Stimulated activated CD8-positive, alpha-beta memory T cell treated with anti-CD3 and anti-CD28 coated beads, Interleukin-12 subunit alpha, Interleukin-12 subunit beta, amount 100 ng/mL, for 24 hours (primary cell): Measurements from ENCODE around the gene GNG13.
A peak's percentile ranks its signal among the peaks of the same experiment; 100 is the strongest.

ENCODE experiments used
- DNase-seq: peaks from one replicate; pipeline ENCODE4 v3.0.0-alpha.2; 2020; ENCODE audit errors: extremely low read depth

Gene GNG13

DNA sequence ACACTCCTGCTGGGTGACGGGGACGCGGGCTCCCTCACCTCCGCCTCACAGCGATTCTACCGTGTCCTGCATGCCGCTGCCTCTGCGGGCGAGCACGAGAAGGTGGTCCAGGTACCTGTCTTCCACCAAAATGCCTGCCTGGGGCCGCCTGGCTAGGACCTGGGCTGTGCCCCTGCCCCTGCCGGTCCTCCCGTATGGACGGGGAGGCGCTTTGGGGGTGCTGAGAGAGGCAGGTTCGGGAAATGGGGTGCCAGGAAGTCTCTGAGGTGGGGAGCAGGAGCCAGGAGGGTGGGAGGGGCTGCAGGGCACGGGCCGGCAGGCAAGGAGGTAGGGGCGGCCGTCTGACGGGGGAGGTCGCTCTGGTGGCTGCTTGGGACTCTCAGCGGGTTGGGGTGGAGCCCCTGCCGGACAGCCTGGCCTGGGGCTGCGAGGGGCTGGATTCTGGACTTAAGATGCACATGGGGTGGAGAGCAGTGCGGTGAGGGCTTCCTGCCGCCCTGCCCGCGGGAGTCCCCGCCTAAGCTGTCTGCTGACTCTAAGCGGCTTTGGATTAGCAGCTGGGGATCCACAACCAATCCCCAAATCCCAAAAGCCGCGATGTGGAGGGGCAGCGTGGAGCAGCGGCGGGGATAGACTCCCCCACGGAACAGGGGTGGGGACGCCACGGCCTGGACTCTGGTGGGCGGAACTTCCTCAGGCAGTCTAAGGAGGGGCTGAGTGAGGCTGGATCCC is 6.3 kb downstream of the GNG13 start:
- DNase-seq: no peak

GRCh38 chr16:793414-793813 is 7.1 kb downstream of the GNG13 start:
- no peak for DNase-seq

DNA sequence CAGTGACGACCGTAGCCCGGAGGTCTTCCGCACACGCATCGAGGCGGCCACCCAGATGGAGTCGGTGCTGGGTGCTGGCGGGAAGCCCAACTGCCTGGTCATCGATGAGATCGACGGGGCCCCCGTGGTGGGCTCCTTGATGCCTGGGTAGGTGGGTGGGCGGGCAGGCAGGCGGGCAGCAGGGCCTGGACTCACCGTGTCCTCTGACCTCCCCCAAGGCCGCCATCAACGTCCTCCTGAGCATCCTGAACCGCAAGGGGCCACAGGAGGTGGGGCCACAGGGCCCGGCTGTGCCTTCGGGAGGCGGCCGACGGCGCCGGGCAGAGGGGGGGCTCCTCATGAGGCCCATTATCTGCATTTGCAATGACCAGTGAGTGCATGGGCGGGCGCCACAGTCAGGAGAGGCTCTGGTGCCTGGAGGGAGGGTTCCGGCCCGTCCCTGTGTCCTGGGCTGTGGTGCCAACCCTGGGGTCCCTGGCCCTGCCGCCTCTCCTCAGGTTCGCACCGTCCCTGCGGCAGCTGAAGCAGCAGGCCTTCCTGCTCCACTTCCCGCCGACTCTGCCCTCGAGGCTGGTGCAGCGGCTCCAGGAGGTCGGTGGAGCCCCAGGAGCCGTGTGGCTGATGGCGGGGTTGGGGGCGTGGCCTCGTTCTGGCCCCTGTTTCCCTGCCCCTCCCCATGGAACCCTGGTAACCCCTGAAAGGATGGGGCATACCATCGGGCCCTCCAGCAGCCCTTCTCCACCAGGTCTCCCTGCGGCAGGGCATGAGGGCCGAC is 8.1 kb downstream of the GNG13 start:
- DNase-seq: no peak

DNA sequence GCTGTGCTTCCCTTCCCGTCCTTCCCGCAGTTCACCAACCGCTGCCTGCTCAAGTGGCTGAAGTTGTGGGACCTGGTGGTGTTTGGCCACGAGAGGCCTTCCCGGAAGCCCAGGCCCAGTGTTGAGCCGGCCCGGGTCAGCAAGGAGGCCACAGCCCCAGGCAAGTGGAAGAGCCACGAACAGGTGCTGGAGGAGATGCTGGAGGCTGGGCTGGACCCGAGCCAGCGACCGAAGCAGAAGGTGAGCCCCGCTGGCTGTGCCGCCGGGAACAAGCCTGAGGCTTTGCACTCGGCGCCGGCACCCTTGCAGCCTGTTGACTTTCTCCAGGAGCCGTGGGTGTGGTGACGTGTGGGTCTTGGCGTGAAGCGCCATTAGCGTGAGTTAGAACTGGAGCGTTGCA is 9.4 kb downstream of the GNG13 start:
- no peak for DNase-seq

DNA sequence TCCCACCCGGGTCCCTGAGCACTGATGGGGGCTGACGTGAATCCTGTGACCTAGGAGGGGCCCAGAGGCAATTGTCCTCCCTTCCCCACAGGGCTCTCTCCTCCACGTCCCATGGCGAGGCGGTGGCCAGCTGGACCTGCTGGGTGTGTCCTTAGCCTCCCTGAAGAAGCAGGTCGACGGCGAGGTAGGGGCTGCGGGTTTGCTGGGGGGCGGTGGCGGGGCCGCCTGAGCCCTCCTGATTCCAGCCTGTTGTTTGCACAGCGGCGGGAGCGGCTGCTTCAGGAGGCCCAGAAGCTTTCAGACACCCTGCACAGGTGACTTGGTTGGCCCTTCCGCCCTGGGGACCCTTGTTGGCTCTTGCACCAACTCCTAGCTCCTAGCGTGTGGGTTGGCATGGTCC is 10.4 kb downstream of the GNG13 start:
- no peak for DNase-seq

DNA sequence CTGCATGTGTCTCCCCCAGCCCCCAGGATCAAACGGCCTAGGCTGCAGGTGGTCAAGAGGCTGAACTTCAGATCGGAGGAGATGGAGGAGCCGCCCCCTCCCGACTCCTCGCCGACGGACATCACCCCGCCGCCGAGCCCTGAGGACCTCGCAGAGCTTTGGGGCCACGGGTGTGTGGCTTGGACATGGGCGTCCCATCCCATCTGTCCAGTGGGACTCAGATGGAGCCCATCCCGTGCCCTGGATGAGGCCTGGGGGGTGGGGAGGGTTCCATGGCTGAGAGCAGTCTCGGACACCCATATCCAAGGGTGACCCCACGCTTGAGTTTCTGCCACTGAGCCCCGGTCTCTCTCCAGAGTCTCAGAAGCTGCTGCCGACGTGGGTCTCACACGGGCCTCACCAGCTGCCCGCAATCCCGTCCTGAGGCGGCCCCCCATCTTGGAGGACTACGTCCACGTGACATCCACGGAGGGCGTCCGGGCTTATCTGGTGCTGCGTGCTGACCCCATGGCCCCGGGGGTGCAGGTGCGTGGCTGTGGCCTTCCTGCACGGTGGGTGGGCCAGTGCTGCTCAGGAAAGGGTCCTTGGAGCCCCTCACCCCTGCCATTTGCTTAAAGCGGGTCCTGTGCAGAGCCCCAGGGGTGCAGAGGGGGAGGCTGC is 11.2 kb downstream of the GNG13 start:
- no peak for DNase-seq

DNA sequence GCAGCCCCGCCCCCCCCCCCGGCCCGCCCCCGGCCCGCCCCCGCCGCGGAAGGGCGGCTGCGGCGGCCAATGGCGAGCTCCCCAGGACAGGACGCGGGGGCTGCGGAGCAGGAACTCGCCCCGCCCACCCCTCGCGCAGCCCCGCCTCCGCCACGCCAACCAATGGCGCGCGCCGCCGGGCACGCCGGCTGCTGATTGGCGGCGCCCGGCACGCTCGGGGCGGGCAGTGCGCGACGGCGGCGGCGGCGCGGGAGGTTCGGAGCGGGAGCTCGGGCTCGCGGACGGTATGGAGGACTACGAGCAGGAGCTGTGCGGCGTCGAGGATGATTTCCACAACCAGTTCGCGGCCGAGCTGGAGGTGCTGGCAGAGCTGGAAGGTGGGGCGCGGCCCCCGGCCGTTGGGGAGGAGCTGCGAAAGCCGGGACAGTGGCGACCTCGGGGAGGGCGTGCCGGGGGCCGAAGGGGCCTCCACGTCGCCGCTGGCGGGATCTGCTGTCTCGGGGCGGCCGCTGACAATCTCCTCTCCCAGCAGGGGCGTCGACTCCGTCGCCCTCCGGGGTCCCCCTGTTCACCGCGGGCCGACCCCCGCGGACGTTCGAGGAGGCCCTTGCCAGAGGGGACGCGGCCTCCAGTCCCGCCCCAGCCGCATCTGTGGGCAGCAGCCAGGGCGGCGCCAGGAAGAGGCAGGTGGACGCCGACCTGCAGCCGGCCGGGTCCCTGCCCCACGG is 12.0 kb downstream of the GNG13 start, which contains the start of gene CHTF18:
Gene CHTF18 (plus strand): TSS at position 222 of the 728 bp plus-strand sequence. CDS start 65 bp downstream, at position 287.
- peak; percentile 81 for DNase-seq

DNA sequence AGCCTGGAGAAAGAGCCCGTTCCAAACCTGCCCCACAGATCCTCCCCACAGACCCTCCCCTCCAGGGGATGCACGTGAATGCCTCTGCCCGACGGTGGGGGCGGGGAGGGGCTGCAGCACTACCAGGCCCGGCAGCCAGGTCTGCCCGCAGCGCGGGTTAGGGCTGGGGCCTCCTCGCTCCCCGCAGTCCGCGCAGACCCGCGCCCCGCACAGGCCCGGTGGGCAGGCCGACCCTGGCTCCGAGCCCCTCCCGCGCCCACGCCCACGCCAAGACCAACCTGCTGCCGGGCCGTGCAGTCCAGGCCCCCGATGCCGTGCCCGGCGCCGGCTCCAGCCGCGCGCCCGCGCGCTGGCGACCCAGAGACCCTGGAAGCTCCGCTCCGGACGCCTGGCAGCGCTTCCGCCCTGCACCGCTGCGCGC is 12.5 kb downstream of the GNG13 start, which contains the start of gene RPUSD1:
Gene RPUSD1 (minus strand): TSS at position 404 of the 421 bp plus-strand sequence. CDS start 644 bp downstream, outside the sequence.
- no peak for DNase-seq

GRCh38 chr16:787321-787966 is 13.1 kb downstream of the GNG13 start:
- DNase-seq: no peak

GRCh38 chr16:785563-786535 is 14.7 kb downstream of the GNG13 start:
- peak; percentile 44 for DNase-seq

GRCh38 chr16:784431-784830 is 16.1 kb downstream of the GNG13 start:
- DNase-seq: no peak

DNA sequence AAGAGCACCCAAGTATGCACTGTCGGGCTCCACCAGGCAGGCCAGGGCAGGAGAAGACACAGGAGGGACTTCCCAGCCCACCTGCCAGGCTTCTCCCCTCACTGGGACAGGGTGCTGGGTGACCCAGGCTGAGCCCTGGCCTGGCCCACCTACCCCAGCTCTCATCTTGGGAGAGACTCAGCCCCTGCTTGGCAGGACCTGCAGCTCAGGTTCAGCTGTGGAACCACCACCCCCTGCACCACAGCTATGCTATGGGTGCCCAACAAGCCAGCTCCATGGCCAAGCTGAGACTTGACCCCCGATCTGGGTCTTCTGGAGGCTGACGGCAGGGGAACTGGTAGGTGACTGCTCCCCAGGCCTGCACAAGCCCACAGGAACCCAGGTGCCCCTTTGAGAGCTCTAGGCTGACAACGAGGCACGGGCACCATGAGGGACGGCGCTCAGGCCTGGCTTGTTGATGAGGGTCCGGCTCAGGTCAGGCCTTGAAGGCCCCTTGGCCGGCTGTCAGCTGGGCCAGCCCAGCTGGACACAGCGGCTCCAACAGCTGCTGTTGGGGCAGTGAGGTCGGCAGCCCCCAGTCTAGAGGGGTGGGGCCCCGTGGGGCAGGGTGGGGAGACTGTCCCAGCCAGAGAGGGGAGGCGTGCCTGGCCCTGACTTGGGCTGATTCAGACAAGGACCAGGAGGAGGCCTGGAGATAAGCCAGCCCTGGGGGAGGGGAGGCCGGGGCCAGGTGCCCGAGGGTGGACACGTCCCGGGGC is 17.0 kb downstream of the GNG13 start:
- DNase-seq: no peak

DNA sequence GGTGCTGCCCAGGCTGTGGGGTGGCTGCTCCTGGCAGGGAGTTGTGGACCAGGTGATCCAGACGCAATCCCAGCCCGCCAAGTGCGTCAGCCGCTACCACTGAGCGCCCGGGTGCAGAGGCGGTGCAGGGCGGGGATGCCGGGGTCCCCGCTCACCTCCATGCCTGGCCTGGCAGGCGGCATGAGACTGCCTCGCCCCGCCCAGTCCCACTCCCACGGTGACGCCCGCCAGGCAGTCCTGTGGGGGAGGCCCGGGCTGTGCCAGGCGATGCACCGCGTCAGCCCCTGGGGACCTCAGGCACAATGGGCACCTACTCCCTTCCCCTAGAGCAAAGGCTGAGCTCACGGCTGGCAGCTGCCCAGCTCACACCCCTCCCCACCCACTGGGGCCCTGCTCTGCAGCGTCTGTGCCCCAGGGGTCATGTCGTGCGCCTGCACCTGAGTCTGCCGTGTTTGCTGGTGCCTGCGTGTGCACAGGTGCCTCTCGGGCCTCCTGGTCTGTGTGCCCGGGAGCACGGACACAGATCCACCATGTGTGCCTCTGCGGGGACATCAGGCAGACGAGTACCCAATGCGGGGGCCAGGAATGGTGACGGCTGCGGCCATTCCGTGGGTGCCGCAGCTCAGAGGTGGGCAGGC is 17.6 kb downstream of the GNG13 start:
- no peak for DNase-seq

GRCh38 chr16:782258-782657 is 18.3 kb downstream of the GNG13 start:
- no peak for DNase-seq

GRCh38 chr16:781346-782010 is 19.1 kb downstream of the GNG13 start:
- DNase-seq: no peak

GRCh38 chr16:780296-780695 is 20.2 kb downstream of the GNG13 start:
- no peak for DNase-seq

- no peak for DNase-seq
Measured at GRCh38 chr16:779561-779960, 21.0 kb downstream of the GNG13 start.

DNA sequence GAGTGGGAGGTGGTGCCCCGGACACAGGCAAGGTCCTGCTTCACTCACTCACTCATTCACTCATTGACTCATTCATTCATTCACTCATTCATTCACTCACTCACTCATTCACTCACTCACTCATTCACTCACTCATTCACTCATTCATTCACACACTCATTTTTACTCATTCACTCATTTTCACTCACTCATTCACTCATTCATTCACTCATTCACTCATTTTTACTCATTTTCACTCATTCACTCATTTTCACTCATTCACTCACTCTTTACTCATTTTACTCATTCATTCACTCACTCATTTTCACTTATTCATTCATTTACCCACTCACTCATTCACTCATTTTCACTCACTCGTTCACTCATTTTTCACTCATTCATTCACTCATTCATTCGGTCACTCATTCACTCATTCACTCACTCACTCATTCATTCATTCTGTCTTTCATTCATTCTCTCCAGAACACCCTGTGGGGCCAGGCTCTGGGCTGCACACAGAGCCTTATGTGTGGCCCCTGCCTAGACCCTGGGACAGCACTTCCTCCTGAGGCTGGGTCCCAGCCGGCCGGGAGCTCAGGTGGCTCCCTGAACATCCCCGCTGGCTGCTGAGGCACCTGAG is 21.5 kb downstream of the GNG13 start:
- no peak for DNase-seq
